ENCODE measurements around the gene WDR19.

Gene WDR19

GRCh38 chr4:39205000-39205399 lies 22.7 kb downstream of the WDR19 start:
- TF ChIP-seq TCF12 (IDR thresholded peaks at IDR 0.05; ENCODE audit: low read depth) (no peak), EP300 (IDR thresholded peaks at IDR 0.05; ENCODE audit: borderline replicate concordance) (no peak), USF1 (IDR thresholded peaks at IDR 0.05) (no peak), MAX (IDR thresholded peaks at IDR 0.05) (no peak), NFIC (IDR thresholded peaks at IDR 0.05) (no peak), CEBPB (IDR thresholded peaks at IDR 0.05) (no peak), ZBTB7A (IDR thresholded peaks at IDR 0.05; ENCODE audit: low read depth) (no peak), RAD21 (IDR thresholded peaks at IDR 0.05; ENCODE audit: low read depth) (no peak), CREB1 (IDR thresholded peaks at IDR 0.05; ENCODE audit: low read depth) (no peak), FOXM1 (IDR thresholded peaks at IDR 0.05; ENCODE audit: borderline replicate concordance, low read depth) (no peak), TAF1 (IDR thresholded peaks at IDR 0.05; ENCODE audit: low read depth) (no peak), YY1 (IDR thresholded peaks at IDR 0.05; ENCODE audit: low read depth) (no peak), TEAD4 (IDR thresholded peaks at IDR 0.05) (no peak), REST (IDR thresholded peaks at IDR 0.05; ENCODE audit: low read depth) (no peak), EGR1 (IDR thresholded peaks at IDR 0.05) (no peak)

GRCh38 chr4:39205476-39205875 lies 23.1 kb downstream of the WDR19 start:
- TF ChIP-seq YY1 (IDR thresholded peaks at IDR 0.05; ENCODE audit: low read depth) (no peak), TAF1 (IDR thresholded peaks at IDR 0.05; ENCODE audit: low read depth) (no peak), FOXM1 (IDR thresholded peaks at IDR 0.05; ENCODE audit: borderline replicate concordance, low read depth) (no peak)

GRCh38 chr4:39227906-39228305 lies 45.6 kb downstream of the WDR19 start:
- TF ChIP-seq ZBTB7A (IDR thresholded peaks at IDR 0.05; ENCODE audit: low read depth) (no peak), REST (IDR thresholded peaks at IDR 0.05; ENCODE audit: low read depth) (no peak), TCF12 (IDR thresholded peaks at IDR 0.05; ENCODE audit: low read depth) (no peak), EP300 (IDR thresholded peaks at IDR 0.05; ENCODE audit: borderline replicate concordance) (no peak), EGR1 (IDR thresholded peaks at IDR 0.05) (no peak), TAF1 (IDR thresholded peaks at IDR 0.05; ENCODE audit: low read depth) (no peak), FOXM1 (IDR thresholded peaks at IDR 0.05; ENCODE audit: borderline replicate concordance, low read depth) (no peak), NFIC (IDR thresholded peaks at IDR 0.05) (no peak), YY1 (IDR thresholded peaks at IDR 0.05; ENCODE audit: low read depth) (no peak), USF1 (IDR thresholded peaks at IDR 0.05) (no peak), MAX (IDR thresholded peaks at IDR 0.05) (no peak), RAD21 (IDR thresholded peaks at IDR 0.05; ENCODE audit: low read depth) (no peak)

GRCh38 chr4:39228377-39228776 lies 46.0 kb downstream of the WDR19 start:
- no peak for TF ChIP-seq TAF1 (IDR thresholded peaks at IDR 0.05; ENCODE audit: low read depth)
- no peak for TF ChIP-seq YY1 (IDR thresholded peaks at IDR 0.05; ENCODE audit: low read depth)
- no peak for TF ChIP-seq ZBTB7A (IDR thresholded peaks at IDR 0.05; ENCODE audit: low read depth)
- TF ChIP-seq EP300 (IDR thresholded peaks at IDR 0.05; ENCODE audit: borderline replicate concordance), result no peak
- no peak for TF ChIP-seq TEAD4 (IDR thresholded peaks at IDR 0.05)
- no peak for TF ChIP-seq NFIC (IDR thresholded peaks at IDR 0.05)
- TF ChIP-seq USF1 (IDR thresholded peaks at IDR 0.05), result no peak
- no peak for TF ChIP-seq REST (IDR thresholded peaks at IDR 0.05; ENCODE audit: low read depth)
- TF ChIP-seq EGR1 (IDR thresholded peaks at IDR 0.05), result no peak
- no peak for TF ChIP-seq FOXM1 (IDR thresholded peaks at IDR 0.05; ENCODE audit: borderline replicate concordance, low read depth)
- no peak for TF ChIP-seq CREB1 (IDR thresholded peaks at IDR 0.05; ENCODE audit: low read depth)
- no peak for TF ChIP-seq RAD21 (IDR thresholded peaks at IDR 0.05; ENCODE audit: low read depth)
- TF ChIP-seq TCF12 (IDR thresholded peaks at IDR 0.05; ENCODE audit: low read depth), result no peak
- TF ChIP-seq MAX (IDR thresholded peaks at IDR 0.05), result no peak
- TF ChIP-seq CEBPB (IDR thresholded peaks at IDR 0.05), result no peak

Measured in Ishikawa (cell line).